Lung microvascular endothelial cell (primary cell): Measurements from ENCODE around the gene SLC66A3. TPM values are rescaled to one million over a fixed set of nuclear protein-coding genes. Genes with fewer than 3 reads are reported as not detected.
A peak's percentile ranks its signal among the peaks of the same experiment; 100 is the strongest.

Source experiments
- DNase-seq, 2 donors: peaks; one replicate each; pipeline versions ENCODE4 v3.0.0 to v3.0.0-alpha.2; 2010; ENCODE audit warnings: low read depth in 2 of 2
- total RNA-seq: library from RNA; depleted of rRNA; stranded (reverse); fragments of >200 nt; gene quantifications from 2 replicates; pipeline ENCODE4 v1.2.1, GENCODE V29; 2014

SLC66A3 gene
- total RNA-seq: 35.5 and 37.1 TPM in 2 replicates

GRCh38 chr2:11155381-11156035, at the start of gene SLC66A3:
SLC66A3 (plus strand) TSS chr2:11155467; CDS start chr2:11155547, 80 bp downstream.
- DNase-seq: no peak

- DNase-seq: no peak
Observed at GRCh38 chr2:11109002-11109401, 46.3 kb upstream of the SLC66A3 start.

DNA sequence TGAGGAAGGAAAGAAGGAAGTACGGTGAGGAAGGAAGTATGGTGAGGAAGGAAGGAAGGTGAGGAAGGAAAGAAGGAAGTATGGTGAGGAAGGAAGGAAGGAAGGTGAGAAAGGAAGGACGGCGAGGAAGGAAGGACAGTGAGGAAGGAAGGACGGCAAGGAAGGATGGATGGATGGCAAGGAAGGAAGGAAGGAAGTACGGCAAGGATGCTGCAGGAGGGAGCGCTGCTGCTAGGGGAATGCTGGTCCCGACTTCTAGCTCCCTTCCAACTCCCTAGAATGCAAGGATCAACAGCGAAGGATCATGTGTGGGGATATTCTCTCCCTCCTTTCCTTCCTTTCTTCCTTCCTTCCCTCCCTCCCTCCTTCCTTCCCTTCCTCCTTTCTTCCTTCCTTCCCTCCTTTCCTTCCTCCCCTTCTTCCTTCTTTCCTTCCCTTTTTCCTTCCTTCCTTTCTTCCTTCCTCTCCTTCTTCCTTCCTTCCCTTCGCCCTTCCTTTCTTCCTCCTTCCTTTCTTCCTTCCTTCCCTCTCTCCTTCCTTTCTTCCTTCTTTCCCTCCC, 42.3 kb upstream of the SLC66A3 start:
- no peak for DNase-seq

GRCh38 chr2:11117776-11118175, 37.5 kb upstream of the SLC66A3 start:
- DNase-seq: no peak

GRCh38 chr2:11118761-11119160, 36.5 kb upstream of the SLC66A3 start:
- DNase-seq: no peak

DNA sequence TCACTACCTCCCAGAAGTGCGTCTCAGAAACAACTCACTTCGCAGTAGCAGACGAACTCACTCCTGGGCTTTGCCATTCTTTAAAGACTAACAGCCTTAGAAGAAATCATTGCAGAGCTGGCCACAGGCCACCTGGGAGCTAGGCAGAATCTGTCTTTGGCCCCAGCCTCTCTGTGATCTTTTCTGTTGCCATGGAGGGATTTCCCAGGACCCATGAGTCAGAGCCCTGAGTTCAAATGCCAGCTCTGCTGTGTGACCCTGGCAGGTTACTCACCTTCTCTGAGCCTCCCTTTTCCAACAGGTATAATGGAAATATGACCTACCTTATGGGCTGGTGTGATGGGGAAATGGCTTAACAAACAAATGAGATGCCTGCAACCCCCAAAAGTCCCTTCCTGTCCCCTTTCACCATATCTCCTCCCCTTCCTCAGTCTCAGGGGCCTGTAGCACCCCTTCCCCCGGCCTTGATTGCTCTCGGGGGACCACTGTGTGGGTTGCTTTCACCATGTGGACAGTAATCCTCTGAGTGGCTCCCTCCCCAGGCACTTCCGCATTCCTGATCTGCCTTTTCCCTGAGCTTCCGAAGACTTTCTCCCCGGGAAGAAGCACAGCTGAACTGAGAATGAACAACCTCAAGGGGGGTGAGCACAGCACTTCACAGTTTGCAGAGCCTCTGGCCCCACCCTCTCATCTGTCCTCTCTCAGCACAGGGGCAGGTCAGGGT, 34.0 kb upstream of the SLC66A3 start:
- DNase-seq: peak in 1 of 2 donors; percentile 13

- no peak for DNase-seq
Observed at GRCh38 chr2:11121823-11122155, 33.5 kb upstream of the SLC66A3 start.

GRCh38 chr2:11122380-11122779, 32.9 kb upstream of the SLC66A3 start:
- DNase-seq: no peak

- no peak for DNase-seq
Observed at GRCh38 chr2:11123001-11123809, 32.1 kb upstream of the SLC66A3 start.

DNA sequence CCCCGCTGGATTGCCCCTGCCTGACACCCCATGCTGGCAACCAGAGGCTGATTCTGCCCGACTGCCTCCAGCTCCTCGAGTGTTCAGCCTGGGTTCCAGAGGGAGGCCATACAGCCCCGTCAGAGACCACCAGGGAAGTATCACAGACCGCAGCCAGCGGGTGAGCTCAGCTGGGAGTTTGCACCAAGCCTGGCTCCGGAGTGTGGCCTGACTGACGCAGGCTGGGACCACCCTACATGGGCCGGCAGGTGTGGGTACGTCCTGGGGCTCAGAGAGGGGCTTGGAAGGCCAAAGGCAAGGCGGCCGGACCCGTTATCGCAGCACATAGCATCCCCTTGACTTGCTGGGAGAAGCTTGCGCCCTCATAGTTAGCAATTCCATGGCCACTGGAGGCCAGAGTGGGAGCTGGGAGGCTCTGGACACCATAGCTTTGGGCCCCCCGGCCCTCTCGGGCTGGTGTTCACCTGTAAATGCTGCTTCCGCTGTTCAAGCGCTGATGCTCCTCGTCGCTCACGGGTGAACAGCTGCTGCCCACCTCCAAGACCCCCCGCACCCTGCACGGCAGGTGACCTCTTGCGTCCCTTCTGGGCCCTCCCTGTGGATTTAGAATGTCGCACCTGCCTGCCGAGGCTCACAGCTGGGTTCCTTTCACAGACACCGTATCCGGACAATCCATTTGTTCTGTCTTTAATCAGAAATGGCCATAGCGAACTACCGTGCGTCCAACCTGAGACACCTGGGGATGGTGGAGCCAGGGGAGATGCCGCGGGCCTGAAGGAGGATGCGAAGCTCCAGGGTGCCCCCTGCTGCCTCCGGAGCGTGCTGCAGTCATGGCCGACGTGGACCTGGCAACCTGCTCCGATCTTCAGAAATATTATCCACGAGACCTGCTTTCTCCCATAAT, 31.2 kb upstream of the SLC66A3 start:
- peak; percentile 56 to 80 for DNase-seq

DNA sequence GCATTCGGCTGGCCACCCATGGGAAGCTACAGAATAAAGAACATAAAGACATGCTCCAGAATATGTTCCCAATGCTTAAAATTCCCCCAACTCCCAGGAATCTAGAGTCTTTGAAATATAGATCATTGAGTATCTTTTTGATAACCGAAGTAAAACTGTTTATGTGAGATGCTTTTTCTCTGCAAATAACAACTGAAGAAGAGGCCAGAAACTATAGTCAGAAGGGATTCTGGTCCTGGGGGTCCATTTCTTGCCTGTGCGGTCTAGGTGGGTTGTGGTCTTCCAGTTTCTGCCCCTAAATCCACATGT, 30.6 kb upstream of the SLC66A3 start:
- no peak for DNase-seq

GRCh38 chr2:11127761-11128160, 27.5 kb upstream of the SLC66A3 start:
- no peak for DNase-seq

- DNase-seq: peak; percentile 88 to 94
Observed at GRCh38 chr2:11128243-11128951, 26.9 kb upstream of the SLC66A3 start.

DNA sequence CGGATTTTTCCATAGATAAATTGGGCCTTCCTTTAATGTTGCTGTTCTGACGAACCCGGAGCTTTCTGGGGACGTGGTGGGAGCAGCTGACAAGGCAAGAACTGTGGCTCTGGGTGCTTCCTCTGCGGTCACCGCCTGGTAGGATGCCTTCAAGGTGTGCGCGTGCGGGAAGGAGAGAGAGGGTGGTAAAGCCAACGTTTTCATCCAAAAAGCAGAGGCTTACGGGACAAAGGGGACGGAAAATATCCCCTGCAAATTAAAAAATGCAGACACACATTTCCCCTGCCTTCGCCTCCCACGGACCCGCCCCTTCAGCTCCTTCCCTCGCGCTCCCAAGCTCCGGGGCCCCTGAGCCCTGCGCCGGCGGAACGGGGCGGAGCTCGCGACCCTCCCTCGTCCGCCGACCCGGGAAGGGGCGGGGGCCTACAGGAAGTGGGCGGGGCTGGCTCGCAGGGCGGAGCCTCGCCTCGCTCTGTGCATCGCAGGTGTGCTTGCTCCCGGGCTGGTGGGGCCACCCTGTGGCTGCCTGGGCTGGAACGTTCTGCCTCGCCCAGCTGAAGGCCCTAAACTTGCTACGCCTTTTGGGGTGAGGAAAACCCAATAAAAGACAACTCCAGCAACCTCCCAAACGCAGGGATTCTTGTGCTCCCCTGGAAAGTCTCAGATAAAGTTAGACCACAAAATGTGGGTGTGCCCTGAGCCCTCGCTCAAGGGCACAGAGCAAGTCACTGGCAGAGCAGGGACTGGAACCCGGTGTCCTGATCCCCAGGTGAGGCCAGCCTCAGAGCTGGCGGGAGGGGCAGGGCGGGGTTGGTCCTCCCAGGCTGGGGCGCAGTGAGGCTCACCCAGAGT, 25.4 kb upstream of the SLC66A3 start:
- DNase-seq: peak in 1 of 2 donors; percentile 55

DNA sequence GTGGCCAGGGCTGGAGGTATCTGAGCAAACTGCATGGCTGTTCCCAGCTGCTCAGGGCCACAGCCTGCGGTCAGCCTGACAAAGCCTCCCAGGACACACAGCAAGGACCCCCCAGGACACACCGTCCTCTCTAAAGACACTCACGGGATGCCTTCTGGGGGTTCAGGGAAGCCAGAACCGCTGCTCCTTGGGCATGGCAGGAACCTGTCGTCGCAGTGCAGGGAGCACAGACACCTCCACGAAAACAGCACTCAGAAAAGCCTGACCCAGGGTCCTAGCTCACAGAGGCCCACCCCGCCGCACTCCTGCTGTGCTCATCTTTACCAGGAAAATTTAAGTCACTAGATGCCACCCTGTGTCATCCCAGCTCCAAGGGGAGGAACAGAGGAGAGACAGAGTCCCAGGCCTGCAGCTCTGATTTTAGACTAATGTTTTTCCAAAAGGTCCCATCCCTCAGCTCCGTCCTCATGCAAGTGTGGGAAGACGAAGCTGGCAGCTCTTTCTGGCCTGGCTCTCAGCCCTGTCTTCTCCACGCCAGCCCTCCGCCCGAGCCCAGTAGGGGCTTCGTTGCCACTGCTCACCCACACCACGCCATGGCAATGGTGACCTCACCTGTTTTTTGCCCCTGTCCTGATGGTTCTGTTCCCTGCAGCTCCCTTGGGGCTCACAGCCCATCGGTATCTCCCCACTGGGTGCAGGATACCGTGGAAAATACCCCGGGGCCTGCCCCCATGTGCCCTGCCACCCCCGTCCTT, 23.9 kb upstream of the SLC66A3 start:
- no peak for DNase-seq

DNA sequence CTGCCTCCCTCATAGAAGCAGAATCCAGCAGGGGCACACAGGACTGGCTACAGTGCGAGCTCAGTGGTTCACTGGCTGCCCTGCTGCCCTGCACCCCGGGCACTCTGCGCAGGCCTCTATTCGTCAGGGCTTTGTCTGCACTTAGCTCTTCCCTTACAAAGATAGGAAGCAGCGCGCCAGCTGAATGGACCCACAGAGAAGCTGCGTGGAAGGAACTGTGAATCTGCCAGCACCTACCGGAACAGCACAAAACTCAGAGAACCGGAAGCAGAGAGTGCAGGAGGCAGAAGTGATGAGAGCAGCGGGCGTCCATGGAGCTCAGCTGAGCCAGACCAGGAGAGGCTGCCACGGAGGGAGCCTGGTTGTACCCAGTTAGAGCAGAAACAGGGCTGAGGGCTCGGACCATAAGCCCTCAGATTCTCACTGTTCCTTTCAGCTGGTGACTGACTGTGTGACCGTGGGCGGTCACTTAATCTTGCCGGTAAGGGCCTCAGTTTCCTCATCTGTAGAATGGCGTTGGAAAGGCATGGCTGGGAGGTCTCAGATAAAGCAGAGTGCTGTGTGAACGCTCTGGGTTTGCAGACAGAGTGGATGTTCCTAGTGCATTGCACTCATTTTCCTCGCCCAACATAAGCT, 23.1 kb upstream of the SLC66A3 start:
- DNase-seq: peak in 1 of 2 donors; percentile 20

- DNase-seq: no peak
Observed at GRCh38 chr2:11133238-11133935, 21.9 kb upstream of the SLC66A3 start.

GRCh38 chr2:11133936-11134320, 21.3 kb upstream of the SLC66A3 start:
- no peak for DNase-seq
